ENCODE data around the gene DNAH17.

DNAH17 gene

GRCh38 chr17:78572239-78573205 lies 4.7 kb downstream of the DNAH17 start:
- ATAC-seq = no peak

- no peak for ATAC-seq
Observed at GRCh38 chr17:78571329-78571728, 5.9 kb downstream of the DNAH17 start.

DNA sequence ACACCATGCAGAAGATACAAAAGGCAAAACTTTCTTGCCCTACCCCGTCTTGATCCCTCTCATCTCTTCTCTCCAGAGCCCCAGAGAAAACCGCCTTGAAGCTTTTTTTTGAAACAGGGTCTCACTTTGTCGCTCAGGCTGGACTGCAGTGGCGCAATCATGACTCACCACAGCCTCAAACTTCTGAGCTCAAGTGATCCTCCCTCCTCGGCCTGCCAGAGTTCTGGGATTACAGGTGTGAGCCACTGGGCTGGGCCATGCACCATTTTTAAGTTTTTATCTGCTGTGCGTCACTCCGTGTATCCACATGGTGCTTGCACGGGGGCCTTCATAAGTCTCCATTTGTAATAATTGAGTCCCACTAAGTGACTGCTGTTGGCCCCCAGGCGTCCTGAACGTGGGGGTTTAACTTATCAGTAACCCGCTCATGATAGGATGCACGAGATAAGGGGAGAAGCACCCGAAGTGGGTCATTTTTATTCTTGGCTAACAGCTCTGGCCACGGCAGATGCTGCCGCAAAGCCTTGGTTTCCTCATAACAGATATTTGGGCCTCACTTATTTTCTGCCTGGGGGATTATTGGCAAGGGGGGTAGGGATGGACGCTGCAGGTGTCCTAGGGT lies 8.6 kb downstream of the DNAH17 start:
- ATAC-seq = no peak

- ATAC-seq = no peak
Observed at GRCh38 chr17:78567991-78568390, 9.2 kb downstream of the DNAH17 start.

DNA sequence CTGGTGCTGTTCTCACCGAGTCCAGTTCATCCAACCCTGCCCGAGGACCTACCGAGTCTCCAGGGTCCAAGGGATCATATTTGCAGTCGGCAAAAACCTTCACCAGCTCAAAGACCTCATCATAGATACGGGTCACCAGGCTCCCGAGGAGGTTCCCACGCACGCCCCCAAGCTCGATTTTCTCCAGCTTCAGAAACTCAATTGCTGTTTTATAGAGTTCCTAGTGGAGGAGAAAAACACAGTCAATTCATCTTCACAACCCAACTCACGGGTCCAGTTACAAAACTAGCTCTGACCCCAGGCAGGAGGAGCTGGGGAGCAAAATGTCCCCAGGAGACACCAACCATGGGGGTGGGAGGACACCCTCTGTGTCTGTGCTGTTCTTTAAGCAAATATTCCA lies 10.2 kb downstream of the DNAH17 start:
- no peak for ATAC-seq

DNA sequence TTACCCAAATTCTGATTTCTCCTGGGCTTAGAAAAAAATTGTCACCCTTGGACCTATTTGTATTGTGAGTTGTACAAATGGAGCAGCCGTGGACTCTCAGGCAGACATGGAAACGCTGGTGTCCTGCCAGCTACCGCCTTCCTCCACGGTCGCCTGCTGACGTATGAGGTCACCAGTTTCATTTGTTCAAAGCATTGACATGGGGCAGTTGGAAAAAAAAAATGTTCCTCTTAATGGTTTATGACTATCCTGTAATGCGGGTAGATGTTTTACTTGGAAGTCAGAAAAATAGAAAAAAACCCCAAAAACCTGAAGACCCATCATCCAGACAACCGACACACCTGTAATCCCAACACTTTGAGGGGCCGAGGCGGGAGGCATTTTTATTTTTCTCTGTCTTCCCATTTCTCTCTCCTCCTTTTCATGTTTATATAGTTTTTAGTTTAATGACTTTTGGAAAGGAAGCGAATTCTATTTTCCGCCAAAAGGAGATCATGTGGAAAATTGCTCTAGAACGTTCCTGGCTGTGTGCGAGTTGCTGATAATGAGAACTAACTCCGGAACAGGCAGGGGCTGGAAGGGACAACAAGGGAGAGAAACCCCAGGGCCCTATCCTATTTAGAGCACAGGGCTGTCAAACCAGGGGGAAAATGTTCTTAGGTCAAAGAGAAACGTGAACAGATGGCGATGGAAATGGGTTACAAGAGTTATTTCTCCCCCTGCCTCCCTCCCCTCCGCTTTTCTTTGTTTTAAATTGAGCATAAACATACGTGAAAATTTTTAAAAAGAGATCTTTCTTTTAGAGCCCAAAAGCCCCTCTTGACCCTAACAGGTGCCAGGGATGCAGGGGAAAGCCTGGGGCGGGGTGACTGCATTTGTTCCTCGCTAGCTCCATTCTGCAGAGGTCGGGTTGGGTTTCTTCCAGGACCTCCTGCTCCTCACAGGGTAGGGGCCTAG lies 13.7 kb downstream of the DNAH17 start:
- no peak for ATAC-seq

GRCh38 chr17:78562734-78563133 lies 14.5 kb downstream of the DNAH17 start:
- no peak for ATAC-seq

DNA sequence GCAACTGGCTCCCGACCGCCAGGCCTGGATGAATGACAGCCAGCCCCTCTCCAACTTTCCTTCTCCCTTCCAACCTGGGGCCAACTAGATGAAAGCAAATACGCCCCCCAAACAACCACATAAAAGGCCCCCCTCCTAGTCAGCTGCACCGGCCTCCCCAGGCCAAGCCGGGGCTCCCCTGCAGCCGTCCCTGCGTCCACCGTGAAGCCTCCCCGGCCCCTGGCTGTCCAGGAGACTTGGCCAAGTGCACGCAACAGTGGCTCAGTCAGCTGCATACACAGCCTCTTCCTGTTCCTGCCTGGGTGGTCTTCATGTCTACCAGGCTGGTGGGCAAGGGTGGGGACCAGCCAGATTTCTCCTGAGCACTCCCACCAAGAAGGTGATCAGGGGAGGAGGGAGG lies 16.0 kb downstream of the DNAH17 start:
- ATAC-seq = no peak

- no peak for ATAC-seq
Observed at GRCh38 chr17:78560731-78561130, 16.5 kb downstream of the DNAH17 start.

DNA sequence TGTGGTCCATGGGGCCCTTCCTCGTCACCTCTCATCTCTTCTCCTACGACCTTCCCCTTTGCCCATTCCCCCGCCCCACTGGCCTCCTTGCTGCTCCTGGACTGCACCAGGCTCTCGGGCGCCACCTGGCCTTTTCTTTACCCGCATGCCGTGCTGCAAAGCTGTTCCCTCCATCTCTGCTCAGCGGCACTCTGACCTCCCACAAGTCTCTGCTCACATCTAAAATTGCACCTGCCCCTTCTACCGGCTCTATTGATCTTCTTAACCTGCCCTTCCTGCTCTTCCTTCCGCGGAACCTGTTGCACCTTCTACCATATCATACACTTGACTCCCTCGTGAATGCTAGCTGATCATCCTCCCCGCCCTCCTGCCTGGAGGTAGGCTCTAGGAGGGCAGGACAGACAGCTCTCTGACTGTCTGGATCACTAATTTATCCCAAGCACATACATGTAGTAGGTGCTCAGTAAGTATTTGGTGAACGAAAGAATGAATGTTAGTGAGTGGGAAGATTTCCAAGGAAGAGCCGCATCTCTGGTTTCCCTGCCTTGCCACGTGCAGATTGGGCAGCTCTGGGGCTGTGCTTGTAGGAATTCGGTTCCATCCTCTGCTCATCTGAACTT lies 17.3 kb downstream of the DNAH17 start:
- no peak for ATAC-seq

GRCh38 chr17:78558989-78559388 lies 18.2 kb downstream of the DNAH17 start:
- no peak for ATAC-seq

GRCh38 chr17:78558181-78558850 lies 18.9 kb downstream of the DNAH17 start:
- no peak for ATAC-seq

- peak in 1 of 2 donors; percentile 59 for ATAC-seq
Observed at GRCh38 chr17:78557598-78558039, 19.6 kb downstream of the DNAH17 start.

DNA sequence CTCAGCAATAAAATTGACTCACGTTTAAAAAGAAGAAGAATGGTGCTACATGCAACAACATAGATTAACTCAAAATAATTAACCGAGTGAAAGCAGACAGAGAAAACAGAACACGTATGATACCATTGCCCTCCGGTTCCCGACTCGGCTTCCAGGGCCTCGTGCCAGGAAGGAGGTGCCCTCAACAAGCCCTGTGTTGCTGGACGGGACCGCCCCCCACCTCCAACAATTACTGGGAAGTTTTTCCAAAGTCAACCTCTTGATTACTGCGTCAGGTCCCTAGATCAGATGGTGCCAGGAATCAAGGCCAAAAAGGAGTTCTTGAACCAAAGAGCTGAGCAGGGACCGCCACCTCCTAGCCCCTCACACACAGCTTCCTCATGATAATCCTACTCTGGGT lies 20.4 kb downstream of the DNAH17 start:
- ATAC-seq = no peak

GRCh38 chr17:78555746-78556401 lies 21.3 kb downstream of the DNAH17 start:
- ATAC-seq = no peak

GRCh38 chr17:78550464-78550863 lies 26.7 kb downstream of the DNAH17 start:
- no peak for ATAC-seq

DNA sequence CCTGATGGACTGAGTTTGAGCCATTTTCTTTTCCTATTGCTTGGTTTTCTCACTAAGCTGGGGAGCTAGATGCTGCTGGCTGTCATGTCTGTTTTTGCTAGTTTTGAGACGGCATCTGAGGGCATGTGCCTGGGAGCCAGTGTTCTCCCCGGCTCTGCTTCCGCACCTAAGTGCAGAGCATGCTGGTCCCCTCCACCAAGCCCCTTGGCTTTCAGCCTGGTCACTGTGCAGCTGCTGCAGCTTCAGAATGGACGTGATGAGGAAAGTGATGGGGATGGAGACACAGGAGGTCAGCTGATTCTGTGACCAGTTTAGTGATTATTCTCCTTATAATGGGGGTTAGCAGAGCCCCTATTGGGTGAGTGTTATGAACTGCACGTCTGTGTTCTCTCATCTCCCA lies 28.5 kb downstream of the DNAH17 start:
- no peak for ATAC-seq

DNA sequence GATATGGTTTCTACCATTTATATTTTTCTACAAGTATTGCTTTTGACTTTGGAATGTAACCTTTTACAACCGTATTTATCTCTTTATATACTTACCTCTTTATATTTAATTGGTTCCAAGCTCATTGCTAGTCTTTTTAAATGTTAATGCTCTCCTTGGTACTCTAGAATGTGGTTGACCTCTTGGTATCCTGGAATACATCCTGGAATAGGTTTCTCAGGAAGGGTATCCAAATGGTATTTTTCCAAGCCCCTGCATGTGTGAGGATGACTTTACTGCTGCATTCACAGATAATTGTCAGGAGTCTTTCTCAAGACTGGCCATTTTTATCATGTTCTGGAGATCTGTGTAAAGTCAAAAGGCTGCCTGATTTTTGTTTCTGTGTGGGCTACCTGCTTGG lies 30.2 kb downstream of the DNAH17 start:
- no peak for ATAC-seq

- ATAC-seq = no peak
Observed at GRCh38 chr17:78546476-78546875, 30.7 kb downstream of the DNAH17 start.

DNA sequence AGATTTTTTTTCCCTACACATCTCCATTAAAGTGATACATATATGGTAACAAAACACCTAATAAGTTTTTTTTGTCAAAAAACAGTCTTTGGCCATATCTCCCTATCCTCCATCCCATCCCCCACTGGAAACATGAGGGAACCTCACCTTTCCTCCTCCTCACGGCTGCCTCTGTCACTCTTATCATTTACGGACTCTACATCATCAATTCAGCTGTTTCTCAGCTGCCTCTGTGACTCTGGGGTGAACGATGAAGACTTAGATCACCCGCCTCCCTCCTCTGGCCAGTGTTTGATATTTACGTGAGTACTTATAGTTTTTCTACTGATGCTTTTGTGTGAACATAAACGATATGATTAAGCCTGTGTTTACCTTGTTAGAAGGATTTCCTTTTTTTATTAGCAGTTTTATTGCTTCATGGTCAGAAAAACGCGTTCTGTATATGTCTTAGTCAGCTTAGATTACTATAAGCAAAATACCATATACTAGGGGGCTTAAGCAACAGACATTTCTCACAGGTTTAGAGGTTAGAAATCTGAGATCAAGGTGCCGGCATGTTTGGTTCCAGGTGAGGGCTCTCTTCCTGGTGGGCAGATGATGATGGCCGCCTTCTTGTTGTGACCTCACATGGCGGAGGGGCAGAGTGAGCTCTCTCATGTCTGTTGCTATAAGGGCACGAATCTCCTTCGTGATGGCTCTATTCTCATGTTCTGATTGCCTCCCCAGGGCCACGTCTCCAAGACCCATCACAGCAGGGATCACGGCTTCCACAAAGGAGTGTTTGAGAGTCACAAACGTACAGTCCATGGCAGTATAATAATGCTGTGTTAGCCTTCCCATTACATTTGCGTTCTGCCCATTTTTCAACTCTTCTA lies 32.1 kb downstream of the DNAH17 start:
- ATAC-seq = no peak

Data from activated CD4-positive, CD25-positive, alpha-beta regulatory T cell treated with anti-CD3 and anti-CD28 coated beads, Interleukin-2, amount 50 U/mL, for 24 hours (primary cell).